NCI-H146 treated with DMSO at 0.1 percent for 48 hours (cell line): ENCODE results near the gene TMEM178A.
A peak's percentile ranks its signal among the peaks of the same experiment; 100 is the strongest.
"Not testable (repeated sequence)": the region's sequence is repeated elsewhere in the genome, so short reads cannot be mapped to it uniquely, and the experiment has no call there.

ENCODE experiments used
- DNase-seq: peaks from one replicate; lab custom pipeline; 2025; ENCODE audit not compliant: unreplicated experiment; lab: John Stamatoyannopoulos, UW

TMEM178A gene

GRCh38 chr2:39647104-39647765 is 18.5 kb upstream of the TMEM178A start:
- no peak for DNase-seq

- DNase-seq = no peak
These were observed 17.1 kb upstream of the TMEM178A start for GRCh38 chr2:39648580-39648979.

GRCh38 chr2:39649511-39649910 is 16.2 kb upstream of the TMEM178A start:
- peak; percentile 36 for DNase-seq

DNA sequence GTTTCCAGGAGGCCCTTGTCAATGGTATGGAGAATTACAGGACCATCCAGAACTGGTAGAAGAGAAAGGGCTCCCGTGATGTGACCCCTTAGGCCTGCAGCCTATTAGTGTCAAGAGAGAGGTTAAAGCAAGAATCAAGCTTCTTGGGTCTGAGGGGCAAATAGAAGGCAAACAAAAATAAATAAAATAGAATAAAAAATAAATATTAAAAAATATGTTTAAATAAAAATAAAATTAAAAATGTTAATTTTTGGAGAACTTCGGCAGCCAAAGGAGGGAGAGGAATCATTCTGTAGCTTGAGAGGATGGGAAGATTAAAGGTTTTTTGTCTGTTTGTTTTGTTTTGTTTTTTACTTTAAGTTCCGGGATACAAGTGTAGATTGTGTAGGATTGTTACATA is 15.2 kb upstream of the TMEM178A start:
- DNase-seq = no peak

- not testable (repeated sequence) for DNase-seq
These were observed 9.5 kb upstream of the TMEM178A start for GRCh38 chr2:39656215-39656614.

DNA sequence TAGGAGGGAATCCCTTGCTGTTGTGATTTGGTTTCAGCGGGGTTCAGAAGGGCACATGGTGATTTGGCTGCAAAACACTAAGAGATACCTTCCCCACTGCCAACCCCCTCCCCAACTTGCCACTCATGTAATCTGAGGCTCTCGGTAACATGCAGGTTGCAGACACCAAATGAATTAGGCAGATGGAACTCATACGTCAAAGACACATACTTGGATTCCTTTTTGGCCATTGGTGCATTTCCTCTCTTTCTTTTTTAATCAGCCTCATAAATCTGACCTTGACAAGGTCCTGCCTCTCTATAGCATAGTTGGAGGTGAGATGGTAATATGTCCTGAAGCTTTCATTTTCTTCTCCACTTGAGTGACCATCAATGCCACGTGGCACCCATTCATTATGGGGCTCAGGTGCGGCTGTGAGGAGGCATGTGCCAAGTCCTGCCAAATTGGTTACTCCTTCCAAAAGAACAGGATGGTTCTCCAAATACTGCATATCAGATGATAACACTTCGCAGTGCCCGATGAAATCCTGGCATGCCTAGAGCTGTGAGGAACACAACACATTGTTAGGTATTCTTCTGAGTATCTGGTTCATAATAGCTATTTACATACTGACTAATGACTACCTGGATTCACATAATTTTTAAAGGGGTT is 8.3 kb upstream of the TMEM178A start:
- DNase-seq = no peak

DNA sequence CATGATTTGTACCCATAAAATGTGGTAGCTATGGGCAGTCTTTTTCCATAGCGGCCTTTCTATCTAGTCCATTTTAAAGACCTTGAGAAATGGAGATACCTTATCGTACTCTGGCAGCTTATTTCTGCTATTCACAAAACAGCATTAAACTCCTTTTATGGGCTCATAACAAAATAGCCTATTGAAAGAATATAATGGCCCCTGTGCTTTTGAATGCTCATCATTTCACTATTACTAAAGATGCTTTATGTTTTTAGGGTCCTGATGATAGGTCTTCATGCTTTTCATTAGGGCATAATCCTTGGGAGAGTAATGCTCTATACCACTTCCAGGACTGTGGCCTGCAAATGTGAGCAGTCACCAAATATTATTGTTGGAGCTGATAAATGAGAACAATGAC is 7.3 kb upstream of the TMEM178A start:
- no peak for DNase-seq

DNA sequence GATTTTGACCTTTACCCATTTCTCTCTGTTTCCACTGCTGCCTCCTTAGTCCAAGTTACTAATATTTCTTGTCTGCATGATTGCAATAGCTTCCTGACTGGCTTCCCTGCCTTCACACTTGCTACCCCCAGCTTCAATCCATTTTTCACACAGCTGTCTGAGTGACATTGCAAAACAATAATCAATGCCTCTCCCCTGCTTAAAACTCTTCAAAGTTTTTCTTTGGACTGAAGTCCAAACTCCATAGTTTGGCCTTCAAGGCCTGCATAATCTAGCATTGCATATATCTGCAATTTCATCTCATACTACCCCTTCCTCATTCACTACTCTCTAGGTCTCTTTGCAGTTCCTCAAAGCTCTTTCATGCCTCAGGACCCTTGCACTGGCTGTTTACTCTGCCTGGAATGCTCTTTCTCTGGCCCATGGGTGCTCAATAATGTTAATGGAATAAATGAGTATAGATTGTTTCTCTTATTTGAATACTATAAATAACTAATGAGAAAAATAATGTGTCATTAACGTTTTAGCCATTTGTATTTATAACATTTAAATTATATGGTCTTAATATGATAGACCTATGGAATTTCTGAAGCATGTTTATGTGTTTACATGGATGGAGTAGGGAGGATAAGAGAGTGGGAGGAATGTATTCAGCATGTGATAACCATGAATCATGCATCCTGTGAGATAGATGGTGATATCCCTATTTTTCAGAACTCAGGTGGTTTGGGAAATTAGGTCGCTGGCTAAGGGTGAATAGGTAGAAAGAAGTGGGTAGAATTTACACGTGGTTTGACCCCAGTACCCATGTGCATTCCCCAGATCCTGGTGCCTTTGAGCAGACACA is 5.7 kb upstream of the TMEM178A start:
- no peak for DNase-seq

DNA sequence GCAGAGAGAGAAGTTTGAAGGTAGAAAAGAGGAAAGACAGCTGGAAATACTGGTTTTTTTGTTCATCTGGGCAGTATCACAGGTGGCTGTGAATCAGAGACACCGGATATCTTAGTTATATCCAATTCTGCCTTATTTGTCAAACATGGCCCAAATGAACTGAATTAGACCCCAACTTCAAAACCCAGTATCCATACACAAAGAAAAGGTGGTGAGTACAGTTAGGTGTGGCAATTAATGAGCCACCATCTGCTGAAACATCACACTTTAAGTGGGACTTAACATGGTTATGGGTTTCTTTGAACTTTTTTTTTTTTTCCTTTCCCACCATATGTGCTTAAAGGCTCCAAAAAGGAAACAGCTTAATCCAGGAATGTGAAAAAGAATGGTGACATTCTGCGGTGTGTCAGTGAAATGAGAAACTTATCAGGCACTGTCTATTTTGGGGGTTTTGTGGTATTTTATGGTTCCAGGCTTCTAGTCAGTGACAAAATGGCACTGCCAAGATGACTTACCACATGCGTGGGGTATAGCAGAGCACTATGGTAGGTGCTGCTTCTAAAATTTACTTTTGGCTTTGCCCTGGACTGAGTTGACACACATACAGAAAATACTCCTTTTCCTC is 5.0 kb upstream of the TMEM178A start:
- no peak for DNase-seq

DNA sequence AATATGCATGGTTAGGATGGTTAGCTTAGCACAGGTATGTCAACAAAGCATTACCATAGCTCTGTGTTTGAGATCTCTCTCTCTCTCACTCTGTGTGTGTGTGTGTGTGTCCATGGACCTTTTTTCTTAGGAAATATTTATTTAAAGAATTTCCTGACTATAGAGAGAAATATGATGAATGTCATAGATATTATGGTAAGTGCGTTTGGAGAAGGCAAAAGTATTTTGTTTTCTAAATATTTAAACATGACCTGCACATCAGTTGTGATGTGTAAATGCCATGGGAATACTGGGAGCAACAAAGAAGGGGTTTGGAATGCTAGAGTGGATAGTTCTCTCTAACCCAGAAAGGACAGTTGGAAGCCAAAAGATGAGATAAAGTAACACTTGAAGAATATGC is 3.9 kb upstream of the TMEM178A start:
- peak; percentile 17 for DNase-seq

- peak; percentile 44 for DNase-seq
These were observed 2.4 kb upstream of the TMEM178A start for GRCh38 chr2:39663187-39663930.

- no peak for DNase-seq
These were observed 1.4 kb upstream of the TMEM178A start for GRCh38 chr2:39664232-39664887.

DNA sequence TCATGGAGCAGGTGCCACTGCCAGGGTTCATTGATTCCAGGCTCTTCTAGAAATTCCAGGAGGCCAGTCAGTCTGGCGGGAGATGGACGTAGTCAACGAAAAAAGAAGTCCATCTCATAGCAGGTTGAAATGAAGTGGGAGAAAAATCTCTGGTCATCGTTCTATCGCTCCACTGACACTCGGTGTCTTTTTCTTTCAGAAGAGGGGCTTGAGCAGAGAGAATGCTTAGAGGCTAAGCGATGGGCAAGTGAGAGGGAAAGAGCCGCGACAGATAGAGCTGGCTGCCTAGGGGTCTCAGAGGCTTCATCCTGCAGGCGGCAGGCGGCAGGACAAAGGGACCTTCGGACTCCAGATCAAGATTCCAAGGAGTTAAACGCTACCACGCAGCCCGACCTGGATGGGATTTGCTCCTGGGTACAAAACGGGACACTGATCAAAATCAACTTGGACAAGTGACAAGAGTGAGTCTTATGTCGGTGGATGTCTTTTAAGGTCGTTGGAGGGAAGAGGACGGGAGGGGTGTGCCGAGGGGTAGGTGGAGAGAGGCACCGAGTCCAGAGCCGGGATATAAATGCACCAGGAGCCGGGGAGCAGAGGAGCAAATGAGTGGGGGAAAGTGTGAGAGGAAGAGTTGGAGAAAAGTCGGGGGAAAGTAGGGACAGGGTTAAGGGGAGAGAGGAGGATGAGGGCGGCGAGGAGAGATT is 677 bp upstream of the TMEM178A start:
- no peak for DNase-seq

DNA sequence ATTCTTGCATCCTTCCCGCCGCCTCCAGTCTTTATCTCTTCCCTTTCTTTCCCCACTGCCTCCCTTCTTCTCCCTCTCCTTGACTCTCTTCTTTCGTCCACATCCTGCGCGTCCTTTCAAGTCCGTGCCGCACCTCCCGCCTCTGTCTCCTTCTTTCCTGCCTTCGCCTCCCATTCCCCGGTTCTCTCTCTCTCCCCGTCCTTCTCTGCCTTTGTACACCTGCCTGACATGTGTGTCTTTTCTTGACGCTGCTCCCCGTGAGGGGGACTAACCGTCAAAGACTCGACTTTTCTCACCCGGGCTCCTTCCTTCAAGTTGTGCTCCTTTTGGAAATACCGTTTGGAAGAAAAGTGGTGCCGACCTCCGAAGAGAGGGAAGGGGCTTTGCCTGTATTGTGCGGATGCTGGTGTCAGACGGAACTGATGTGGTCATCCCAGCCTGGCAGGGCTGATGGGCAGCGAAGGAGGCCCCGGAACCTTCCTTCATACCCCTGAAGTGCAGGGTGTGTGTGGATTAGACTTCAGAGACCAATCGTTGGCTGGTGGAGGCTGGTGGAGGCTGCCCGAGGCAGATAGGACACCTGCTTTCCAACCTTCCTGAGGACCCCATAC is 879 bp downstream of the TMEM178A start:
- no peak for DNase-seq

GRCh38 chr2:39667104-39667885 is 1.6 kb downstream of the TMEM178A start:
- DNase-seq = no peak

- no peak for DNase-seq
These were observed 2.2 kb downstream of the TMEM178A start for GRCh38 chr2:39667886-39668276.

GRCh38 chr2:39668576-39669080 is 2.9 kb downstream of the TMEM178A start:
- DNase-seq = no peak

GRCh38 chr2:39671604-39672003 is 5.9 kb downstream of the TMEM178A start:
- no peak for DNase-seq
